OCI-LY7 (cell line): ENCODE results near the gene EYA2.

ENCODE experiments used
- CTCF ChIP-seq: fragments of 200-600 bp; sonication (generic); conservative IDR thresholded peaks from 2 replicates; pipeline ENCODE4 v1.5.1; 2014; ENCODE audit warnings: mild to moderate bottlenecking, antibody characterized with exemption, low read length, moderate library complexity, mixed read lengths
- EZH2phosphoT487 ChIP-seq: fragments of 200-600 bp; sonication (generic); IDR thresholded peaks from 2 replicates; pipeline ENCODE4 v1.6.1; 2018; ENCODE audit warnings: low read depth, borderline replicate concordance, mild to moderate bottlenecking, mixed run types, antibody characterized with exemption, low read length, moderate library complexity, mixed read lengths

DNA sequence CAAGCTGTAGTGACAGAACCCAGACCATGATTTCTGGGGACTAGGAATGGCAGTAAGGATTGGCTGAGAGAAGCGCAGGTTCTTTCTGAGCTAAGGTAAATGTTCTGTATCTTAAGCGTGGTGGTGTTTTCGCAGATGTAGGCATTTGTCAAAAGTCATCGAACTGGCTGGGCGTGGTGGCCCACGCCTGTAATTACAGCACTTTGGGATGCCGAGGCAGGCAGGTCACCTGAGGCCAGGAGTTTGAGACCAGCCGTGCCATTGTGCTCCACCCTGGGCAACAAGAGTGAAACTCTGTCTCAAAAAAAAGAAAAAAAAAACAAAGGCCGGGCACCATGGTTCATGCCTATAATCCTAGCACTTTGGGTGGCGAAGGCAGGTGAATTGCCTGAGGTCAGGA lies 40.7 kb upstream of the EYA2 start:
- TF ChIP-seq CTCF (no peak), EZH2phosphoT487 (no peak)
